HEK293 (cell line): ENCODE data around the gene ABCC11.

Experiments
- REPIN1 ChIP-seq: fragments of 450-650 bp; formaldehyde crosslinking; IDR thresholded peaks from 2 replicates; pipeline ENCODE4 v1.5.1; 2017; ENCODE audit warnings: missing biosample characterization, missing genetic modification characterization, low read depth
- ZNF138 ChIP-seq: fragments of 450-650 bp; formaldehyde crosslinking; IDR thresholded peaks from 2 replicates; pipeline ENCODE4 v1.5.1; 2016; ENCODE audit warnings: missing biosample characterization, missing genetic modification characterization, borderline replicate concordance
- ZNF175 ChIP-seq: fragments of 450-650 bp; formaldehyde crosslinking; IDR thresholded peaks from 2 replicates; pipeline ENCODE4 v1.5.1; 2016; ENCODE audit warnings: missing biosample characterization, missing genetic modification characterization
- ZNF19 ChIP-seq: fragments of 450-650 bp; formaldehyde crosslinking; IDR thresholded peaks from 2 replicates; pipeline ENCODE4; 2016; ENCODE audit warnings: missing biosample characterization, missing genetic modification characterization, low read depth
- ZNF624 ChIP-seq: fragments of 450-650 bp; formaldehyde crosslinking; IDR thresholded peaks from 2 replicates; pipeline ENCODE4 v1.5.1; 2017; ENCODE audit warnings: missing biosample characterization, missing genetic modification characterization
- ZNF629 ChIP-seq: fragments of 450-650 bp; formaldehyde crosslinking; IDR thresholded peaks from 2 replicates; pipeline ENCODE4 v1.5.1; 2017; ENCODE audit warnings: missing biosample characterization, missing genetic modification characterization
- ZNF707 ChIP-seq: fragments of 450-650 bp; formaldehyde crosslinking; IDR thresholded peaks from 2 replicates; pipeline ENCODE4 v1.5.1; 2016; ENCODE audit warnings: missing biosample characterization, missing genetic modification characterization
- ZNF777 ChIP-seq: fragments of 450-650 bp; formaldehyde crosslinking; IDR thresholded peaks from 2 replicates; pipeline ENCODE4 v1.5.1; 2017; ENCODE audit warnings: missing biosample characterization, missing genetic modification characterization, borderline replicate concordance
- ZNF830 ChIP-seq: fragments of 450-650 bp; IDR thresholded peaks from 2 replicates; pipeline ENCODE4 v1.5.0; 2018; ENCODE audit warnings: missing biosample characterization, missing genetic modification characterization, low read depth, mild to moderate bottlenecking, moderate library complexity
- TF ChIP-seq, protein P1 (sequence below): fragments of 450-650 bp; formaldehyde crosslinking; IDR thresholded peaks from 2 replicates; pipeline ENCODE4 v1.5.1; 2016; ENCODE audit warnings: missing biosample characterization, missing genetic modification characterization
- TF ChIP-seq, protein P2 (sequence below): fragments of 450-650 bp; formaldehyde crosslinking; IDR thresholded peaks from 2 replicates; pipeline ENCODE4 v1.5.1; 2016; ENCODE audit warnings: missing biosample characterization, missing genetic modification characterization
- TF ChIP-seq, protein P3 (sequence below): sonication (generic); formaldehyde crosslinking; IDR thresholded peaks from 2 replicates; pipeline ENCODE4 v1.8.1; 2022; ENCODE audit warnings: mild to moderate bottlenecking, moderate library complexity, missing genetic modification reagents

DNA sequence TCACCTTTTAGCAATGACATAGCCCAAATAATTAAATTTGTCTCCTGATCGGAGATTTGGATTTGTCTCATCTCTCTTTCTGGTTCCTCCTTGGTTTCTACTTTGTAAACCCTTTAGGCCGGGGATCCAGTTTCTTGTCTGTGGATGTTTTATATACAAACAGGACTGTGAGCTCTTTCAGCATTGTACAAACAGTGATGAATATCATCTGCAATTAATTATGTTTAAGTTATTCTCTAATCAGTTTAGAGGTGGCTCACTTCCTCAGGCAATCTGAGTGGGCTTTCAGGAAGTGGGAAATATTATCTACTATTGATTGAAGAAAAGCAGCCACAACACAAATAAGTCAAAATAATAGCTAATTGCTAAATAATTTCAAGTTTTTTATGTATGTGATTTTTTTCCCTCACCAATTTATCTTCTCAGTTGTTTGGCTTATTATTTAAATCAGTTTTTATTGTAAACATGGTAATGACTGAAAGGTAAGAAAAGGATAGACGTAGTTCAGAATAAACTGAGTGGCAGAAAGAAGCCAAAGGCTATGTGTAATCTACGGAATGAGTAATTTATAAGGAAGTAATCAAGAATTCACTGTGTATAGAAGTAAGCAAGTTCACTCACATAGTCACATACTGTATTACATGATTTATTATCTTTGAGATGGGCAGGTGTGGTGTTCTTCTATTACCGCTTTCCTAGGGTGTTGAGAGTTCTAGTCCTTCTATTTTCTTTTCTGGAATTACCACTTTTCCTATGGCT, 3.4 kb upstream of the ABCC11 start:
- no peak for TF ChIP-seq REPIN1
- no peak for TF ChIP-seq ZNF175 (tag by site-specific recombination)
- TF ChIP-seq ZNF624 (tag by site-specific recombination) = no peak
- TF ChIP-seq, protein P1, sequence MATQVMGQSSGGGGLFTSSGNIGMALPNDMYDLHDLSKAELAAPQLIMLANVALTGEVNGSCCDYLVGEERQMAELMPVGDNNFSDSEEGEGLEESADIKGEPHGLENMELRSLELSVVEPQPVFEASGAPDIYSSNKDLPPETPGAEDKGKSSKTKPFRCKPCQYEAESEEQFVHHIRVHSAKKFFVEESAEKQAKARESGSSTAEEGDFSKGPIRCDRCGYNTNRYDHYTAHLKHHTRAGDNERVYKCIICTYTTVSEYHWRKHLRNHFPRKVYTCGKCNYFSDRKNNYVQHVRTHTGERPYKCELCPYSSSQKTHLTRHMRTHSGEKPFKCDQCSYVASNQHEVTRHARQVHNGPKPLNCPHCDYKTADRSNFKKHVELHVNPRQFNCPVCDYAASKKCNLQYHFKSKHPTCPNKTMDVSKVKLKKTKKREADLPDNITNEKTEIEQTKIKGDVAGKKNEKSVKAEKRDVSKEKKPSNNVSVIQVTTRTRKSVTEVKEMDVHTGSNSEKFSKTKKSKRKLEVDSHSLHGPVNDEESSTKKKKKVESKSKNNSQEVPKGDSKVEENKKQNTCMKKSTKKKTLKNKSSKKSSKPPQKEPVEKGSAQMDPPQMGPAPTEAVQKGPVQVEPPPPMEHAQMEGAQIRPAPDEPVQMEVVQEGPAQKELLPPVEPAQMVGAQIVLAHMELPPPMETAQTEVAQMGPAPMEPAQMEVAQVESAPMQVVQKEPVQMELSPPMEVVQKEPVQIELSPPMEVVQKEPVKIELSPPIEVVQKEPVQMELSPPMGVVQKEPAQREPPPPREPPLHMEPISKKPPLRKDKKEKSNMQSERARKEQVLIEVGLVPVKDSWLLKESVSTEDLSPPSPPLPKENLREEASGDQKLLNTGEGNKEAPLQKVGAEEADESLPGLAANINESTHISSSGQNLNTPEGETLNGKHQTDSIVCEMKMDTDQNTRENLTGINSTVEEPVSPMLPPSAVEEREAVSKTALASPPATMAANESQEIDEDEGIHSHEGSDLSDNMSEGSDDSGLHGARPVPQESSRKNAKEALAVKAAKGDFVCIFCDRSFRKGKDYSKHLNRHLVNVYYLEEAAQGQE (tag by site-specific recombination) = no peak
- TF ChIP-seq, protein P2, sequence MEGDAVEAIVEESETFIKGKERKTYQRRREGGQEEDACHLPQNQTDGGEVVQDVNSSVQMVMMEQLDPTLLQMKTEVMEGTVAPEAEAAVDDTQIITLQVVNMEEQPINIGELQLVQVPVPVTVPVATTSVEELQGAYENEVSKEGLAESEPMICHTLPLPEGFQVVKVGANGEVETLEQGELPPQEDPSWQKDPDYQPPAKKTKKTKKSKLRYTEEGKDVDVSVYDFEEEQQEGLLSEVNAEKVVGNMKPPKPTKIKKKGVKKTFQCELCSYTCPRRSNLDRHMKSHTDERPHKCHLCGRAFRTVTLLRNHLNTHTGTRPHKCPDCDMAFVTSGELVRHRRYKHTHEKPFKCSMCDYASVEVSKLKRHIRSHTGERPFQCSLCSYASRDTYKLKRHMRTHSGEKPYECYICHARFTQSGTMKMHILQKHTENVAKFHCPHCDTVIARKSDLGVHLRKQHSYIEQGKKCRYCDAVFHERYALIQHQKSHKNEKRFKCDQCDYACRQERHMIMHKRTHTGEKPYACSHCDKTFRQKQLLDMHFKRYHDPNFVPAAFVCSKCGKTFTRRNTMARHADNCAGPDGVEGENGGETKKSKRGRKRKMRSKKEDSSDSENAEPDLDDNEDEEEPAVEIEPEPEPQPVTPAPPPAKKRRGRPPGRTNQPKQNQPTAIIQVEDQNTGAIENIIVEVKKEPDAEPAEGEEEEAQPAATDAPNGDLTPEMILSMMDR (tag by site-specific recombination) = no peak
- TF ChIP-seq ZNF138 (tag by site-specific recombination) = no peak
- TF ChIP-seq, protein P3, sequence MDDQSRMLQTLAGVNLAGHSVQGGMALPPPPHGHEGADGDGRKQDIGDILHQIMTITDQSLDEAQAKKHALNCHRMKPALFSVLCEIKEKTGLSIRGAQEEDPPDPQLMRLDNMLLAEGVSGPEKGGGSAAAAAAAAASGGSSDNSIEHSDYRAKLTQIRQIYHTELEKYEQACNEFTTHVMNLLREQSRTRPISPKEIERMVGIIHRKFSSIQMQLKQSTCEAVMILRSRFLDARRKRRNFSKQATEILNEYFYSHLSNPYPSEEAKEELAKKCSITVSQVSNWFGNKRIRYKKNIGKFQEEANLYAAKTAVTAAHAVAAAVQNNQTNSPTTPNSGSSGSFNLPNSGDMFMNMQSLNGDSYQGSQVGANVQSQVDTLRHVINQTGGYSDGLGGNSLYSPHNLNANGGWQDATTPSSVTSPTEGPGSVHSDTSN (CRISPR knock-in tag) = no peak
- no peak for TF ChIP-seq ZNF707 (tag by site-specific recombination)
- TF ChIP-seq ZNF777 (tag by site-specific recombination) = no peak
- no peak for TF ChIP-seq ZNF19 (tag by site-specific recombination)
- TF ChIP-seq ZNF629 (tag by site-specific recombination) = no peak
- TF ChIP-seq ZNF830 (tag by site-specific recombination) = no peak
